NCI-H510A treated with DMSO at 0.1 percent for 48 hours (cell line): ENCODE measurements around the gene SOX15.
"Not testable (repeated sequence)": the region's sequence is repeated elsewhere in the genome, so short reads cannot be mapped to it uniquely, and the experiment has no call there.

Experiments
- DNase-seq: peaks from one replicate; lab custom pipeline; 2025; lab: John Stamatoyannopoulos, UW

SOX15 gene

GRCh38 chr17:7589891-7590691, at the start of gene SOX15:
Gene SOX15 (minus strand): TSS chr17:7590094. CDS start chr17:7589676, 418 bp downstream.
- no peak for DNase-seq

- DNase-seq: no peak
These were observed 46.3 kb upstream of the SOX15 start for GRCh38 chr17:7636163-7636562.

- peak; percentile 3 for DNase-seq
These were observed 44.5 kb upstream of the SOX15 start for GRCh38 chr17:7634384-7634783.

- DNase-seq: no peak
These were observed 43.2 kb upstream of the SOX15 start for GRCh38 chr17:7633093-7633492.

- peak; percentile 9 for DNase-seq
These were observed 42.6 kb upstream of the SOX15 start for GRCh38 chr17:7632492-7632894.

GRCh38 chr17:7631398-7632380, 41.8 kb upstream of the SOX15 start:
- no peak for DNase-seq

- DNase-seq: no peak
These were observed 40.2 kb upstream of the SOX15 start, which contains the start of gene SHBG for GRCh38 chr17:7629939-7630571. Gene SHBG (plus strand): TSS chr17:7630135. CDS start chr17:7630173, 38 bp downstream.

GRCh38 chr17:7627250-7628121, 37.6 kb upstream of the SOX15 start, which contains the start of gene SAT2:
Gene SAT2 (minus strand): TSS chr17:7627821. CDS start chr17:7627635, 186 bp downstream.
- peak; percentile 93 for DNase-seq

- DNase-seq: no peak
These were observed 37.0 kb upstream of the SOX15 start for GRCh38 chr17:7626956-7627249.

- no peak for DNase-seq
These were observed 36.4 kb upstream of the SOX15 start for GRCh38 chr17:7626307-7626706.

GRCh38 chr17:7625749-7626148, 35.9 kb upstream of the SOX15 start:
- not testable (repeated sequence) for DNase-seq

GRCh38 chr17:7623661-7624060, 33.8 kb upstream of the SOX15 start:
- DNase-seq: no peak

GRCh38 chr17:7620835-7621234, 30.9 kb upstream of the SOX15 start:
- DNase-seq: no peak

- no peak for DNase-seq
These were observed 28.7 kb upstream of the SOX15 start for GRCh38 chr17:7618608-7619007.

GRCh38 chr17:7615265-7615747, 25.4 kb upstream of the SOX15 start:
- no peak for DNase-seq

- DNase-seq: peak; percentile 99
These were observed 24.8 kb upstream of the SOX15 start, which contains the start of gene FXR2 for GRCh38 chr17:7614425-7615264. Gene FXR2 (minus strand): TSS chr17:7614897. CDS start chr17:7614532, 365 bp downstream.

- DNase-seq: peak; percentile 35
These were observed 24.0 kb upstream of the SOX15 start for GRCh38 chr17:7613769-7614424.

GRCh38 chr17:7612294-7612640, 22.4 kb upstream of the SOX15 start:
- no peak for DNase-seq

GRCh38 chr17:7611635-7612293, 21.9 kb upstream of the SOX15 start:
- DNase-seq: no peak
